Endothelial cell of umbilical vein (primary cell): ENCODE results near the gene TSPAN4. TPM values are rescaled to one million over a fixed set of nuclear protein-coding genes. Genes with fewer than 3 reads are reported as not detected.

Experiments
- BruUV-seq: library from RNA; stranded (reverse); fragments of 400-500 nt; replicated peaks from 2 replicates; lab custom pipeline; 2021; lab: Mats Ljungman, UMichigan
- CTCF ChIA-PET: fragments of 300-600, 350-600 bp; sonication (Branson Sonifier 250); formaldehyde crosslinking; loops from one replicate; lab custom pipeline; 2021; ENCODE audit warnings: antibody characterized with exemption, inconsistent platforms; lab: Charles Lee
- POLR2A ChIA-PET: fragments of 300-600, 350-600 bp; sonication (Branson Sonifier 250); formaldehyde crosslinking; loops from one replicate; lab custom pipeline; 2021; ENCODE audit warnings: antibody characterized with exemption, inconsistent platforms; lab: Charles Lee
- DNase-seq: peaks from one replicate; pipeline ENCODE4 v3.0.0-alpha.2; 2011; ENCODE audit warnings: low read depth, low spot score
- FAIRE-seq: peaks from 2 replicates; lab custom pipeline; 2011; peaks lifted over from hg19 to GRCh38; lab: Jason Lieb, UNC
- H2AFZ ChIP-seq: 2 replicates; pipeline ENCODE4 v1.6.0; 2012; ENCODE audit warnings: low read depth, low read length, control low read depth, inconsistent platforms
- H3K27ac ChIP-seq: 2 replicates; pipeline ENCODE4 v1.5.1; 2011; ENCODE audit warnings: low read depth, mild to moderate bottlenecking, control low read depth, low read length, moderate library complexity; ENCODE audit not compliant: insufficient read depth
- H3K27me3 ChIP-seq, 2 experiments: 2 replicates each; pipeline versions ENCODE4 v1.6.0 to v1.6.1; 2011; ENCODE audit warnings: low read length in 2 of 2, mixed read lengths in 1 of 2; ENCODE audit not compliant: control insufficient read depth in 2 of 2, insufficient read depth in 2 of 2
- H3K36me3 ChIP-seq, 2 experiments: 2 replicates in 1 of 2; 3 replicates in 1 of 2; pipeline ENCODE4 v1.5.1; 2011; ENCODE audit warnings: low read length in 2 of 2, mild to moderate bottlenecking in 1 of 2, moderate library complexity in 1 of 2; ENCODE audit not compliant: control insufficient read depth in 2 of 2, insufficient read depth in 2 of 2; ENCODE audit errors: extremely low read depth in 1 of 2
- H3K4me1 ChIP-seq: 3 replicates; pipeline ENCODE4 v1.5.1; 2011; ENCODE audit warnings: mild to moderate bottlenecking, low read length; ENCODE audit not compliant: control insufficient read depth, insufficient read depth; ENCODE audit errors: extremely low read depth
- H3K4me2 ChIP-seq: 2 replicates; pipeline ENCODE4 v1.6.1; 2011; ENCODE audit warnings: low read length, control low read depth, mixed read lengths; ENCODE audit not compliant: insufficient read depth
- H3K4me3 ChIP-seq, 3 experiments: fragments of 200-600 bp in 1 of 3; sonication (generic), shearing (Covaris generic) in 1 of 3; replicated peaks in 1 of 3; 2 replicates each; pipeline ENCODE4 v1.5.1; 2011 to 2016; ENCODE audit warnings: control low read depth in 3 of 3, low read length in 3 of 3, mild to moderate bottlenecking in 2 of 3, inconsistent platforms in 1 of 3, low read depth in 1 of 3, moderate library complexity in 1 of 3; ENCODE audit not compliant: insufficient read depth in 1 of 3
- H3K79me2 ChIP-seq: 2 replicates; pipeline ENCODE4 v1.6.0; 2012; ENCODE audit warnings: low read length, inconsistent platforms; ENCODE audit not compliant: control insufficient read depth, insufficient read depth
- H3K9ac ChIP-seq: replicated peaks from 2 replicates; pipeline ENCODE3; 2011; ENCODE audit warnings: low read length, control low read depth; ENCODE audit not compliant: insufficient read depth; ENCODE audit errors: extremely low read depth
- H3K9me1 ChIP-seq: replicated peaks from 3 replicates; pipeline ENCODE4 v1.6.0; 2011; ENCODE audit warnings: mild to moderate bottlenecking, low read length; ENCODE audit not compliant: control insufficient read depth, insufficient read depth; ENCODE audit errors: extremely low read depth
- H3K9me3 ChIP-seq: replicated peaks from 2 replicates; pipeline ENCODE4 v1.5.1; 2012; ENCODE audit warnings: low read length, inconsistent platforms; ENCODE audit not compliant: control insufficient read depth, insufficient read depth
- H4K20me1 ChIP-seq: replicated peaks from 2 replicates; pipeline ENCODE3; 2011; ENCODE audit warnings: mild to moderate bottlenecking, low read length; ENCODE audit not compliant: control insufficient read depth, insufficient read depth; ENCODE audit errors: extremely low read depth
- CTCF ChIP-seq, 2 donors: IDR thresholded peaks; 1 replicate in 1 of 2; 2 replicates in 1 of 2; pipeline ENCODE4 v1.5.1; 2011; ENCODE audit warnings: low read length in 2 of 2, mild to moderate bottlenecking in 2 of 2, moderate library complexity in 2 of 2, control low read depth in 1 of 2, inconsistent platforms in 1 of 2, low read depth in 1 of 2; ENCODE audit not compliant: insufficient read depth in 1 of 2; ENCODE audit errors: extremely low read depth in 1 of 2
- EZH2 ChIP-seq: IDR thresholded peaks from 2 replicates; pipeline ENCODE4 v1.6.1; 2012; ENCODE audit warnings: borderline replicate concordance, low read depth, mild to moderate bottlenecking, moderate library complexity, low read length, inconsistent platforms; ENCODE audit not compliant: severe bottlenecking
- FOS ChIP-seq: IDR thresholded peaks from 2 replicates; pipeline ENCODE4 v1.6.1; 2011; ENCODE audit warnings: mild to moderate bottlenecking, low read length, moderate library complexity, borderline replicate concordance; ENCODE audit not compliant: insufficient read depth
- GATA2 ChIP-seq: IDR thresholded peaks from 2 replicates; pipeline ENCODE4 v1.7.0; 2011; ENCODE audit warnings: low read depth, mild to moderate bottlenecking, moderate library complexity, mixed read lengths, low read length; ENCODE audit not compliant: insufficient read length, insufficient read depth
- JUN ChIP-seq: IDR thresholded peaks from 2 replicates; pipeline ENCODE4 v1.6.1; 2011; ENCODE audit warnings: borderline replicate concordance, low read depth; ENCODE audit not compliant: insufficient read length, insufficient read depth
- MAX ChIP-seq: IDR thresholded peaks from 2 replicates; pipeline ENCODE4 v1.6.1; 2011; ENCODE audit not compliant: insufficient read depth, insufficient read length
- MYC ChIP-seq: IDR thresholded peaks from one replicate; pipeline ENCODE4 v1.6.1; 2011; ENCODE audit warnings: mild to moderate bottlenecking, low read depth, low read length
- POLR2A ChIP-seq: IDR thresholded peaks from 2 replicates; pipeline ENCODE4 v1.6.1; 2012; ENCODE audit warnings: low read depth, mild to moderate bottlenecking, control low read depth, low read length
- POLR2AphosphoS5 ChIP-seq: IDR thresholded peaks from 2 replicates; pipeline ENCODE4 v1.6.1; 2012; ENCODE audit warnings: low read depth, mild to moderate bottlenecking, control low read depth, low read length, moderate library complexity; ENCODE audit not compliant: insufficient read depth
- dilution Hi-C: fragments of 300-500 bp; cut with MboI; formaldehyde crosslinking; loops from one replicate; pipeline ENCODE4 v1.15.0; 2019; ENCODE audit warnings: low sequenced_read_pairs; ENCODE audit not compliant: extremely low pct_ligation_motif_present
- intact Hi-C: fragments of 100-400 bp; cut with micrococcal nuclease; formaldehyde crosslinking; loops from one replicate; pipeline ENCODE4 v1.10.0; 2022
- polyA plus RNA-seq, 4 experiments: library from polyadenylated mRNA; depleted of rRNA in 3 of 4; stranded (reverse) in 3 of 4; unstranded in 1 of 4; fragments of >200 nt; gene quantifications; 2 replicates each; pipeline versions ENCODE4 v1.2.1 to v1.2.3, GENCODE V29; 2011 to 2012; ENCODE audit warnings: missing spikeins in 1 of 4
- total RNA-seq: library from RNA; stranded (reverse); gene quantifications from 2 replicates; pipeline ENCODE4 v1.2.3, GENCODE V29; 2021

The TSPAN4 gene
- total and polyA plus RNA-seq, 2 donors (not counting 3 experiments of a cell fraction or from before 2014, with no cell fraction given), result 114 to 199 TPM

GRCh38 chr11:909406-909805 lies 66.8 kb downstream of the TSPAN4 start:
- peak overlapping the region; percentile 70 for H3K4me2 ChIP-seq
- DNase-seq (no peak), FAIRE-seq (no peak)
- H3K79me2 ChIP-seq, result peaks cover 17% of the 10 kb centered on the region
- no peak overlapping the region for H2AFZ ChIP-seq
- no peaks in the 10 kb centered on the region for H3K9me3 ChIP-seq
- BruUV-seq, result no TSS peak
- H3K9me1 ChIP-seq, result no peaks in the 10 kb centered on the region
- TF ChIP-seq EZH2 (no peak), FOS (no peak), GATA2 (no peak), MAX (no peak), MYC (no peak), POLR2AphosphoS5 (no peak), JUN (no peak), CTCF (IDR thresholded peaks at IDR 0.05; ENCODE audit: extremely low read depth in 1 of 2, insufficient read depth in 1 of 2, low read depth in 1 of 2, low read length in 2 of 2) (no peak), POLR2A (no peak)
- no peak overlapping the region for H3K9ac ChIP-seq
- H3K27me3 ChIP-seq, result no peaks in the 10 kb centered on the region
- no peaks in the 10 kb centered on the region for H4K20me1 ChIP-seq
- no peak overlapping the region for H3K4me3 ChIP-seq
- intact Hi-C loops (no loop called here), dilution Hi-C loops (no loop called here)
- peaks cover 0 to 3% of the 10 kb centered on the region in 2 experiments for H3K36me3 ChIP-seq
- ChIA-PET CTCF (interaction anchor here (1.5 kb wide), 1 partner anchor 10 kb away, joined by 6 read pairs; no protein-coding TSS in a partner anchor), POLR2A (no interaction called here)
- no peak overlapping the region for H3K27ac ChIP-seq
- H3K4me1 ChIP-seq, result peaks cover 8% of the 10 kb centered on the region
